IPS-18c (cell line): ENCODE results near the gene NUDT4.

Experiments
- H3K4me3 ChIP-seq: 2 replicates; pipeline ENCODE4 v1.7.0; 2013; ENCODE audit warnings: low read depth, mild to moderate bottlenecking, low read length, moderate library complexity; ENCODE audit not compliant: insufficient read depth
- H3K9me3 ChIP-seq: one replicate; pipeline ENCODE4 v1.6.1; 2013; ENCODE audit warnings: mild to moderate bottlenecking, low read length, moderate library complexity; ENCODE audit not compliant: control insufficient read depth, insufficient read depth

NUDT4 gene

DNA sequence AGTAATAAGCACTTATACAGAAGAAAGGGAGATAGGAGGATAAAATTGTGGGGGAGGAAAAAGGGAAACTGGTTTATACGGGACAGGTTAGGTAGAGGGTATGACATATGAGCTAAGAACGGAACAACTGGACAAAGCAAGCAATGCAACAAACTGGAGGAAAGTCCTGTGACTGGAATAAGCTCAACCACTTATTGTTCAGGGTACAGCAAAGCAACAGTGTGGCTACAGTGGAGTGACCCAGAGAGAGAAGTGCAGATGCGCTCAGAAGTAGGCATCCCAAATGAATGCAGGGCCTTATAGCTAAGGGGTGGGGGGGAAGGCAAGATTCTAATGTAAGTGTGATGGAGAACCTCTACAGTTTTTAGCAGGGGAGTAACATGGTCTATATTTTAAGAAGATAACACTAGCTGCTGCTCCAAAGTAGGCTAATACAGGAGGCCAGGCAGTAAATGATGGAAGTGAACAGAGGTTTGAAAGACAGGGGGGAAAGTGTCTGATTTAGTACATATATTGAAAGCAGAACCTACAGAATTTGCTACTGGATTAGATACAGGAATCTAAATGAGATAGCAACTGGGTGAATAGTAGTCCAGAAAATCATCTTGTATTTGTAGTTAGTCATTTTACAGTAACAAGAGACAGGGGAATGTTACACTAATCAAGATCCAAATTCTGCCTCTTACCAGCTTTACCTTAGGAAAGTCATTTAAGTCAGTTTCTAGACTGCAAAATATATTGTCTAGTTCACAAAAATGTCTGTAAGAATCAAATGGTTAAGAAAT, 60.7 kb downstream of the NUDT4 start:
- no peak overlapping the region for H3K4me3 ChIP-seq
- H3K9me3 ChIP-seq = peaks cover 2% of the 10 kb centered on the region

DNA sequence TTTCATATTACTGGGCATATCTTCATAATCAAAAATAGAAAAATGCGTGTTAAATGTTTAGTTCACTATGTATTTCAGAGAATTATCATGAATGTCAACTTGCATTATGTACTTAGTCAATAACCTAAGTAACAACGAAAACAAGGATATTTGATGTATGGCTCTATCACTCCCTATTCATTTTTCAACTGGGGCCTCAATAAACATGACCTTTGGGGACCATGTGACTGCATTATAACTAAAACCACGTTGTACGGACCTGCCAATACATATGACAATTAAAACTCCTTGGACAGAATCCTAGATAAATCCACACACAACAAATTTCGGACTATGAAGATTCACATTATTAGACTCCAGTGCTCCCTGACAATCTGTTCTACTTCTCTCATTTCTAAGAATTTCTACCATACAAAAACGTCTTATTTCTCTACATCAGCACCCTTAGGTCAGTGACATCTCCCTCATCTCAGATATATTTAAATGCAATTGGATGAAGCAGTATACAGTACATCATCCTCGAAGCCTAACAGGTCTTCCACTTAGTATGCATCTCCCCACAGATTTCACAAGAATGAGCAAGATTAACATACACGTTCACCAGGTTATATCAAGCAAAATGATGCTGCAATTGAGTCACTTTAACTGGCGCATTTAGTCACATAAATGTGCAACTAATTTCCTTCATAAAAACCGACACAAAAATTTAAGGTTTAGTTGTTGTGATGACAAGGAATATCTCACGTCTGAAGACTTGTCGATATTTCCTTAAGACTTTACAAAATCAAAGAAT, 62.5 kb downstream of the NUDT4 start:
- H3K4me3 ChIP-seq = peak overlapping the region; percentile 96
- peaks cover 2% of the 10 kb centered on the region for H3K9me3 ChIP-seq

DNA sequence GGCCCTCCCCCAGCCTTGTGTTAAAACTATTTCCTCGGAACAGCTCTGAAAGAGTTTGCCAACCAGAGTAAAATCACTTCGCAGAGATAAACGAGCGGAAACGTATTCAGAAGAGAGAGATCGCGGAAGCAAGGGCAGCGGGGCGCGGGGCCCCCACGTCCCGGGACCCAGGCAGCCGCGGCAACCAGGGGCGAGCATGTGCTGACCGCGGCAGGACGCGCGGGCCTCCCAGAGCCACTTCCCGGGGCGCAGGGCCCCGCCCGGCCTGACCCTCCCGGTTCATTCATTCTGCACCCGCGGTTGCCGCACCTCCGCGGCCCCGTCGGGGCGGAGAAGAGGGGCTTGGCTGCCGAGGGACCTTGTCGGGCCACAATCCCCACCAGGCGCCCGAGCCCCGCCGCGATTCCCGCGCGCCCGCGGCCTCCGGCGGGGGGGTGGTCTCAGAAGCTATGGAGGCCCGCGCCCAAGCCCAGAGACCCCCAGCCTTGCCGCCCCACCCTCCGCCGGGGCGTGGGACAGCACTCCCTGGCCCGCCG, 63.4 kb downstream of the NUDT4 start:
- Histone ChIP-seq H3K4me3 (peak overlapping the region; percentile 96), H3K9me3 (peaks cover 2% of the 10 kb centered on the region)

DNA sequence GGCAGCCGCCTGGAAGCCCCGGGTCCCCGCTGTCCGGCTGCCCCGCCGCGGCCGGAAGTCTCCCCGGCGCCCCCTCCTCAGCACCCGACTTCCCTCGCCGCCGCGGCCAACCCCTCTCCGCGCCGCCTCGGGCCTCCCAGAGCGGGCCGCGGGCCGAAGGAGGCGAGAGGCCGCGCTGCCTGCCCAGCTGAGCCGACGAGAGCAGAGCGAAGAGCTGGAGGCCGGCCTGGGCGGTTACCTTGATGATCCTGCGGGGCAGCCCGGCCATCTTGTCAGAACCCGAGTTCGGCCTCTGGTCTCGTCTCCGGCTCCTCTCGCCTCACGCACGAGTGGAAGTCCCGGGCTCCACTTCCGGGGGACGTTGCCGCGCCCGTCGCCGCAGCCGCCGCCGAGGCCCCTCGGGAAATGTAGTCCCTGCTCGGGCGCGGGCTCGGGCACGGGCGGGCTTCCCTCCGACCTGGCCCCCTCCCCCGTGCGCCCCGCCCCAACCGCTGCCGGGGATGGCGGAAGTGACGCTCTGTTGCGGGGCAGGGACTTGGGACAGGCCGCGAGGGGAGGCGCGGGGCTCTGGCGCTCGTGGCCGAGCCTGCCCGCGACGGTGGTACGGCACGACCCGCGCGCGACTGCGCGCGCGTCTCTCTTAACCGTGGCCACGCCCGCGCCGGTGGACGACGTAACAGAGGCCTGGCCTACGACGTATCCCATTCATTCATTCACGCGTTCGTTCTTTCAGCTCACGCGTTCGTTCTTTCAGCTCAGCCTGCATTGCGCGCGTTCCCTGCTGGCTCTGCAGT, 64.1 kb downstream of the NUDT4 start, which contains the start of gene UBE2N:
UBE2N (minus strand) TSS at position 331 of the 794 bp plus-strand sequence; CDS start at position 268, 63 bp downstream.
- Histone ChIP-seq H3K9me3 (peaks cover 2% of the 10 kb centered on the region), H3K4me3 (peak within 1 kb of the TSS; percentile 96)

DNA sequence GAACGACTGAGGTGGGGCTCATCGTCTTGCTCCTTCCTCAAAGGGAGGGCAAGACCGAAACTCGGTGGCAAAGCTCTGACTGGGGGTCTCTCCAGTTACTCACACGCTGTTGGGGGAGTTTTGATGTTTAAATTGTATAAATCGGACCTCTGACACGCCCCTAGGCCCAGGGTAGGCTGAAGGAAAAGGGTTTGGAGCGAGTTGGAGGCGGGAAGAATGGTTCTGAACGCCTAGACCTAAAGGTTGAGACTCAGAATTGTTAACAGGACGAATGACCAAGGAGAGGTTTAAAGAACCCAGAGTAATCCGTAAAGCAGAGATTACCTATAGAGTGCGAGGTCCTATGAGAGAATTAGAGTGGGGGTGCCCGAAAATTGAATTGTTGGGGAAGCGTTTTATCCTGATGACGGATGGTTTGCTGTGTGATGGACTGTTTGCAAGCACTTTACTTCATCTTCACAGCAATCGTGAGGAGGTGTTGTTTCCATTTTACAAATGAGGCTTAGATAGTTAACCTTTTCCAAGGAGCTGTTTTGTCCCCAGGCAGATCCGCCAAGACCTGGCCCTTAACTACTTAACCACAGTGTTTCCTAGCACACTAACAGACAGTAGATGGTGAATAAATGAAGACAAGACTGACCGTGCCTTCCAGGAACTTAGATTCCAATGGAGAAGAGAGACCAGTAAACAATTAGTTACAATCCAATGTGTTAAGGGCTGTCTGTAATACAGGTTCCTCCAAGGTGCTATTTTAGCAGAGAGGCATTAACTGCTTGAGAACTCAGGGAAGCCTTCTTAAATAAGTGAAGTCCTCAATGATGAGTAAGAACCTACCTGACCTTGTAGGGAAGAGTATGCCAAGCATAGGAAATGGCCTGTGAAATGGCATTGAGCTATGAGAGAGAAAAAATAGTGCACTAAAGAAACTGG, 65.0 kb downstream of the NUDT4 start:
- peaks cover 2% of the 10 kb centered on the region for H3K9me3 ChIP-seq
- H3K4me3 ChIP-seq = peak overlapping the region; percentile 96

DNA sequence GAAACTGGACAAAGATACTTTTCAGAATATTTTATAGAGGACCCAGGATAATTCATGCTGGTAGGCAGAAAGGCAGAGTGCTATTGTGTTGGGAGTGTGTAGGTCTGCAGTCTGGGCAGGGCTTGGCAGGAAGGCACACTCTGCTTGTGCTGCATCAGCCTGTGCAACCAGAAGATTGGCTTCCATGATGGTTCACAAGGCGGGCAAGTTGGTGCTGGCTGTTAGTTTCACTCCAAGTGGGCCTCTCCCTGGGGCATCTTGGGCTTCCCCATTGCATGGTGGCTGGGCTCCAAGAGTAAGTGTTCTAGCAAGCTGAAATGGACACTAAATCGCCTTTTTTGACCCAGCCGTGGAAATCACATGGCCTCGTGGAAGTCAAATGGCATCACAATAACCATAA, 65.9 kb downstream of the NUDT4 start:
- Histone ChIP-seq H3K9me3 (peaks cover 2% of the 10 kb centered on the region), H3K4me3 (no peak overlapping the region)

DNA sequence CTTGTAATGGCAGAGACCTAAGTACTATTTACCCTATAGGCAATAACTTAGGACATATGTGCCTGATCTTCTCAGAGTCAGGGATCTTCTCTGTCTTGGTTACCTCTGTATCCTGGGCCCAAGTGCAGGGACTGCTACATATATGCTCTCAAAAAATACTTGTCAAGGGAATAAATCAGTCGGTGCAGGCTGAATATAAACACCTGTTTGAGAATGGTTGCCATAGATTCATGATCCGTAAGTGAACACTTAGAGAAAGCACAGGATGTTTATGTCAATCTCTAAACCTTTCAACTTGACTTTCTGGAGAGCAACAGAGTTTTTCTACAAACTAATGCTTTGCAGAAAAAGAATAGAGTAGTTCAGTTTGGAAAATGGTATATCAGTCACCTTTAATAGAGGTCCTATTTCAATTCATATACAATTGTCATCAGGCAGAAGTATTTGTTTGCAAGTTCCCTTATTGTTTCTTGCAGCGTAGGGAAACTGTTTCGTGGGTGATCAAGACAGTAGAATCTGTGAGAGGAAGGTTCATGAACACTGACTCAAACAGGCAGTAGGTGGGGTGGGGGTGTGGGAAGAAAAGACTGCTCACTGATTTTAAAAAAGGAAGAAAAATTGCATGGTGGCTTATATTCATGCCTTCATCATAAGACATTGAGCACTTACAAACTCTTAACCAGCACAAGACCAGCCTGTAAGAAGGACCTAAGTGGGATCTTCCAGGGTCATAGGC, 70.0 kb downstream of the NUDT4 start:
- H3K4me3 ChIP-seq = no peak overlapping the region
- no peaks in the 10 kb centered on the region for H3K9me3 ChIP-seq

DNA sequence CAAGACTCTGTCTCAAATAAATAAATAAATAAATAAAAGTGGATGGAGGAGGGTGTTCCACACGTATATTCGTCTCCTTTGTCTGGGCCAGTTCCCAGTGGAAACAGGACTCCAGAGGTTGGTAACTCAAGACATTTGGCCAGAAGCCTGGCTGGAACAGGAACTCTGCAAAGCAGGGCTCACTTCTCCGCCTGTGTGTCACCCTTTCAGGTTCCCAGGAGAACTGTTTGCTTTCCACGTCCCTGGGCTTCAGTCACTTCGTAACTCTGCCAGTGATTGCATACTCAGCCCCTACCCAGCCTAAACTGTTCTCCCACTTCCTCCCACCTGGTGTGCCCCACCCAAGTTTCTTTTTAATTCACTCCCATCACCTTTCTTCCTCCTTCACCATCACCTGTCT, 71.1 kb downstream of the NUDT4 start:
- Histone ChIP-seq H3K9me3 (no peaks in the 10 kb centered on the region), H3K4me3 (no peak overlapping the region)

DNA sequence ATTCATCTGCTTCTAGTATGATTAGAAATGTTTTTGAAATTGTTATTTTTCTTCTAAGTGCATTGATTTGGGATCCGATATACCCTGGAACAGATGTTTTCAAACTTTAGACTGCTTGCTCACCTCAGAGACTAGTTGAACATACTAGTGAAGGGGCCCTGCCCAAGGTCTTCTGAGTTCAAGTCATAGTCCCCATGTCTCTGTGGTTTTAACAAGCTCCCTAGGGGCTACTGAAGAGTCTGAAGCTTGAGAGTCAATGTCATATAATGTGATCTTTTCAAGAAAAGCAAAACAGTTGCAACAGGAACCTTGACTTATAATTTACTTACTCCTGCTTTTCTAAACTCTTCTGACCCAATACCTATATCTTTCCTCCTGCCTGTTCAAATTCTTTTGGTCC, 71.6 kb downstream of the NUDT4 start:
- no peak overlapping the region for H3K4me3 ChIP-seq
- no peaks in the 10 kb centered on the region for H3K9me3 ChIP-seq

DNA sequence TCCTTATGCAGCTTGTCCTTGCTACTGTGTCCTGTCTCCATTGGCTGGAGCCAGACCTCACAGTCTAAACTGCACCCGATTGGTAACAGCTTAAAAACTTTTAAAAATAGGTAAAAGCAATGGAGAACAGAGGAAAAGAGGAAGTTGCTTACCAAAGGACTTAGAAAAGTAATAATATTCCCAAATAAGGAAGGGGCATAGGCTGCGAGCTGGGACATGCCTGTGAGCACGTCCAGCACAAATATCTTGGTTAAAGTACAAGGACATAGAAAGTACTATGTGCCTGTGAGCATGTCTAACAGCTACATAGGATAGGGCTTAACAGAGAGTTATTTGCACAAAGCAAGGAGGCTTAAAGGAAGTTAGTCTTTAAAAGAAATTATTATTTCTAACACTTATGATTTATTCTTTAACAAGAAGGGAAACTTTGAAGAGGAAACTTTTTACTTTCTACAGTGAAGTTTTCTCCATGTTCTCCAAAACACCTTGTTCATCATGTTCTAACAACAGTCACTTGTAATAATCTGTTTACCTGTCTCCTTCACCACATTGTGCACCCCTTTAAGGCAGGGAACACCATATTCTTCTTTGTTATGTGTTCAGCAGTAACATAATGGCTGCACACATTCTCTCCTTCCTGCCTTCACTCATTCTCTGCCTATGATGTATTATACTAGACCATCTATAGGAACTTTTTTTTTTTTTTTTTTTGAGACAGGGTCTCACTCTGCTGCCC, 73.9 kb downstream of the NUDT4 start:
- H3K4me3 ChIP-seq = no peak overlapping the region
- no peaks in the 10 kb centered on the region for H3K9me3 ChIP-seq

DNA sequence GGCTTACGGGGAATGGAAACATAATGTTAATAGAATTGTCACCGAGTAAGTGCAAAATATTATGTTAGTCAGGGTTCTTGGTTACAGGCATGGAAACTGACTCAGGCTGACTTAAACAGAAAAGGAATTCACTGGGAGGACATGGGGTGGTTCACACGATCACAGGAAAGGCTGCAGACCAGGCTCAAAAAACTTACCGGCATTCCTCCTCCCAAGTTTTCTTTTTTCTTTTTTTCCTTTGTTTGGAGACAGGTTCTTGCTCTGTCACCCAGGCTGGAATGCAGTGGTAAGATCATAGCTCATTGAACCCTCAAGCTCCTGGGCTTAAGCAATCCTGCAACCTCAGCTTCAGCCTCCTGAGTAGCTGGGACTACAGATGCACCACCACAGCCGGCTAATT, 75.9 kb downstream of the NUDT4 start:
- no peaks in the 10 kb centered on the region for H3K9me3 ChIP-seq
- no peak overlapping the region for H3K4me3 ChIP-seq

DNA sequence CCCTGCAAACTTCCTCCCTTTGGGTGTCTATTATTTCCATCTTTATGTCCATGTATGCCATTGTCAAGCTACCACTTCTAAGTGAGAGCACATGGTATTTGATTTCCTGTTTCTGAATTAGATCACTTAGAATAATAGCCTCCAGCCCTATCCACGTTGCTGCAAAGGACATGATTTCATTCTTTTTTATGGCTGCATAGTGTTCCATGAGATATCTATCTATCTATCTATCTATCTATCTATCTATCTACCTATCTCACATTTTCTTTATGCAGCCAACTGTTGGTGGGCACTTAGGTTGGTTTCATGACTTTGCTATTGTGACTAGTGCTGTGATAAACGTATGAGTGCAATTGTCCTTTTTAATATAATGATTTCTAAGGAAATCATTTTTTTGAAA, 78.4 kb downstream of the NUDT4 start:
- H3K9me3 ChIP-seq = no peaks in the 10 kb centered on the region
- no peak overlapping the region for H3K4me3 ChIP-seq
